CD4-positive, alpha-beta T cell (primary cell): ENCODE results near the gene CFDP1. TPM values are rescaled to one million over a fixed set of nuclear protein-coding genes. Genes with fewer than 3 reads are reported as not detected.
A peak's percentile ranks its signal among the peaks of the same experiment; 100 is the strongest.

ENCODE experiments used
- ATAC-seq: fragments of 200-7000 bp; cut with Tn5 transposase; one replicate; pipeline ENCODE4 v1.10.0; 2022; ENCODE audit warnings: mild to moderate bottlenecking; ENCODE audit not compliant: poor library complexity
- CTCF ChIA-PET: fragments of 350-600 bp; sonication (Branson Sonifier 250); formaldehyde crosslinking; loops from one replicate; lab custom pipeline; 2021; ENCODE audit warnings: antibody characterized with exemption, inconsistent platforms; lab: Charles Lee
- POLR2A ChIA-PET: fragments of 350-600 bp; sonication (Branson Sonifier 250); formaldehyde crosslinking; loops from one replicate; lab custom pipeline; 2021; ENCODE audit warnings: antibody characterized with exemption, inconsistent platforms; lab: Charles Lee
- DNase-seq, 14 experiments: peaks; one replicate each; pipeline ENCODE4 v3.0.0-alpha.2; 2013 to 2020; ENCODE audit warnings: mixed read lengths in 2 of 14
- H3K27ac ChIP-seq, 2 donors: one replicate each; pipeline versions ENCODE4 v1.5.1 to v1.7.0; 2013; ENCODE audit warnings: low read length in 2 of 2, low read depth in 1 of 2, mild to moderate bottlenecking in 1 of 2
- H3K27me3 ChIP-seq, 2 experiments: 1 replicate in 1 of 2; 2 replicates in 1 of 2; pipeline versions ENCODE4 v1.6.1 to v1.7.0; 2013; ENCODE audit warnings: low read length in 2 of 2, control low read depth in 1 of 2, mild to moderate bottlenecking in 1 of 2, moderate library complexity in 1 of 2; ENCODE audit not compliant: insufficient read depth in 2 of 2, control insufficient read depth in 1 of 2
- H3K36me3 ChIP-seq: one replicate; pipeline ENCODE4 v1.6.1; 2013; ENCODE audit warnings: low read length, control low read depth; ENCODE audit not compliant: insufficient read depth
- H3K4me1 ChIP-seq: one replicate; pipeline ENCODE4 v1.6.1; 2013; ENCODE audit warnings: low read length, control low read depth; ENCODE audit not compliant: insufficient read depth
- H3K4me3 ChIP-seq: one replicate; pipeline ENCODE4 v1.5.1; 2013; ENCODE audit warnings: mild to moderate bottlenecking, low read length, moderate library complexity
- H3K9me3 ChIP-seq, 2 experiments: 1 replicate in 1 of 2; 2 replicates in 1 of 2; pipeline versions ENCODE4 v1.6.1 to v1.7.0; 2013; ENCODE audit warnings: low read length in 2 of 2, mild to moderate bottlenecking in 2 of 2, control low read depth in 1 of 2, moderate library complexity in 1 of 2; ENCODE audit not compliant: control insufficient read depth in 1 of 2, insufficient read depth in 1 of 2
- H3K27ac Mint-ChIP-seq: one replicate; pipeline ENCODE4 v1.8.0; 2020; ENCODE audit warnings: mixed read lengths
- H3K27me3 Mint-ChIP-seq: one replicate; pipeline ENCODE4 v1.8.0; 2021; ENCODE audit warnings: mixed read lengths
- H3K36me3 Mint-ChIP-seq: one replicate; pipeline ENCODE4 v1.8.0; 2021; ENCODE audit warnings: low read depth, mixed read lengths
- H3K4me1 Mint-ChIP-seq: one replicate; pipeline ENCODE4 v1.8.0; 2021; ENCODE audit warnings: low read depth, mixed read lengths
- H3K4me3 Mint-ChIP-seq: one replicate; pipeline ENCODE4 v1.8.0; 2020; ENCODE audit warnings: mild to moderate bottlenecking, mixed read lengths
- H3K9me3 Mint-ChIP-seq: one replicate; pipeline ENCODE4 v1.8.0; 2020; ENCODE audit warnings: mixed read lengths
- CTCF ChIP-seq: fragments of 200-600 bp; IDR thresholded peaks from one replicate; pipeline ENCODE4 v1.8.0; 2022; ENCODE audit warnings: antibody characterized with exemption, mild to moderate bottlenecking
- intact Hi-C, 2 experiments: fragments of 100-400 bp; cut with DNase I in 1 of 2; cut with micrococcal nuclease in 1 of 2; formaldehyde crosslinking; loops; one replicate each; pipeline versions ENCODE4 v1.15.1 to v1.9.0; 2023 to 2025; cut with DNase I, micrococcal nuclease
- total RNA-seq, 174 experiments: library from RNA in 2 of 174; stranded (reverse) in 2 of 174; gene quantifications; one replicate each; pipeline ENCODE4 v1.2.3 and lab custom pipeline; 2021 to 2026

CFDP1 gene
- total RNA-seq, 2 experiments from 2014 or later: 23.0 to 25.5 TPM

GRCh38 chr16:75252946-75253911, 180.1 kb downstream of the CFDP1 start:
- peaks cover 5% of the 10 kb centered on the region for H3K4me1 Mint-ChIP-seq
- ChIA-PET CTCF (no interaction called here), POLR2A (no interaction called here)
- no peaks in the 10 kb centered on the region for H3K36me3 Mint-ChIP-seq
- no peak for TF ChIP-seq CTCF
- no peak overlapping the region for H3K27ac ChIP-seq
- H3K27me3 Mint-ChIP-seq: peaks cover 47% of the 10 kb centered on the region
- H3K27ac Mint-ChIP-seq: no peak overlapping the region
- peaks cover 13% of the 10 kb centered on the region for H3K4me1 ChIP-seq
- H3K27me3 ChIP-seq: peaks cover 55 to 63% of the 10 kb centered on the region in 2 experiments
- DNase-seq (no peak), ATAC-seq (no peak)
- intact Hi-C loops: no loop called here
- H3K4me3 ChIP-seq: no peak overlapping the region
- H3K36me3 ChIP-seq: no peaks in the 10 kb centered on the region
- H3K4me3 Mint-ChIP-seq: peak overlapping the region; percentile 30
- H3K9me3 ChIP-seq: peaks cover 0 to 27% of the 10 kb centered on the region in 2 experiments
- H3K9me3 Mint-ChIP-seq: no peaks in the 10 kb centered on the region

- Mint-ChIP-seq H3K27me3 (peaks cover 40% of the 10 kb centered on the region), H3K4me1 (peaks cover 5% of the 10 kb centered on the region), H3K4me3 (peak overlapping the region; percentile 82), H3K9me3 (no peaks in the 10 kb centered on the region), H3K27ac (no peak overlapping the region), H3K36me3 (no peaks in the 10 kb centered on the region)
- peaks cover 13% of the 10 kb centered on the region for H3K4me1 ChIP-seq
- peaks cover 50 to 60% of the 10 kb centered on the region in 2 experiments for H3K27me3 ChIP-seq
- TF ChIP-seq CTCF: no peak
- H3K27ac ChIP-seq: no peak overlapping the region
- no peaks in the 10 kb centered on the region for H3K36me3 ChIP-seq
- ATAC-seq (no peak), DNase-seq (no peak)
- peaks cover 0 to 27% of the 10 kb centered on the region in 2 experiments for H3K9me3 ChIP-seq
- ChIA-PET CTCF (no interaction called here), POLR2A (no interaction called here)
- intact Hi-C loops: no loop called here
- peak overlapping the region; percentile 2 for H3K4me3 ChIP-seq
Observed at GRCh38 chr16:75252049-75252864, 181.0 kb downstream of the CFDP1 start.

DNA sequence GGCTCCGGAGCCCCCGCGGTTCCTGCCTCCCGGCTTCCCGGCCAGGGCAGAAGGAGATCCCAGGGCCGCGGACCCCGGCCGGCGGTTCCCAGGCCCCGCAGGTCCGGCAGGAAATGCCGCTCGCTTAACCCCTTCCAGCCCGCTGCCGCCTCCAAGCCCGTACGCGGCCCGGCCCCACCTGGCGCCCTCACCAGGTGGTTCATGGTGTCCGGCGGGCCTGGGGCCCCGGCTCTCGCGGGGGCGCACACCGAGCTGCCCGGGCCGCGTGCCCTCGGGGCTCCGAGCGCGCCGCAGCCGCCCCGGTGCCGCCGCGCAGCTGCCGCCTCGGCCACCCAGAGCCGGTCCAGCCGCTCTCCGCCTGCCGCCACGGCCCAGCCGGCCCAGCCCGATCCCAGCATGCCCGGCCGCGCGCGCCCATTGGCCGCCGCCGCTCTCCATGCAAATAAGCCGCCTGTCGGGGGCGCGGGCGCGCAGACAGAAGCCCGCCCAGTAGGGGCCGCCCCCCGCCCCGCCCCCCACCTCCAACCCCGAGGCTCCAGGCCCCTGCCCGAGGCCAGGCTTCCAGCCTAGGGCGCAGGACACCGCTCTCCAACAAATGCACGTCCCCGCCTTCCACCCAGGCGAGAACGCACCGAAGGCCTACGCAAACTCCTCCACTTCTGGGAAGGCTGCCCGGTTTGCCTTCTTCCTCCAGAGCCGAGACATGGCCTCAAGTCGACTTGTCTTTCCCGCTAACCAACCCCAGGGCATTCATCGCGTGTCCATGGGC, 181.8 kb downstream of the CFDP1 start, which contains the start of gene BCAR1:
BCAR1 (minus strand) TSS at position 345 of the 769 bp plus-strand sequence; CDS start at position 203, 142 bp downstream.
- no peaks in the 10 kb centered on the region for H3K36me3 Mint-ChIP-seq
- peak; percentile 34 for ATAC-seq
- Histone ChIP-seq H3K27me3 (peaks cover 44 to 59% of the 10 kb centered on the region in 2 experiments), H3K36me3 (no peaks in the 10 kb centered on the region), H3K4me1 (peaks cover 13% of the 10 kb centered on the region), H3K4me3 (peak within 1 kb of the TSS; percentile 10), H3K9me3 (peaks cover 0 to 27% of the 10 kb centered on the region in 2 experiments), H3K27ac (no peak within 1 kb of the TSS)
- H3K4me1 Mint-ChIP-seq: peaks cover 5% of the 10 kb centered on the region
- peak in 4 of 14 experiments; percentile 9 to 34 (median 23) for DNase-seq
- POLR2A ChIA-PET: no interaction called here
- CTCF ChIA-PET: no interaction called here
- peak within 1 kb of the TSS; percentile 82 for H3K4me3 Mint-ChIP-seq
- H3K27me3 Mint-ChIP-seq: peaks cover 40% of the 10 kb centered on the region
- H3K27ac Mint-ChIP-seq: no peak within 1 kb of the TSS
- intact Hi-C loops: no loop called here
- no peaks in the 10 kb centered on the region for H3K9me3 Mint-ChIP-seq
- TF ChIP-seq CTCF: no peak
